SK-N-SH (cell line): ENCODE measurements around the gene SNAPC1. TPM values are rescaled to one million over a fixed set of nuclear protein-coding genes. Genes with fewer than 3 reads are reported as not detected.

Source experiments
- CTCF ChIA-PET: fragments of 300-600, 350-600 bp; formaldehyde crosslinking; extraction: SDS; loops from one replicate; lab custom pipeline; 2021; lab: Yijun Ruan, JAX
- POLR2A ChIA-PET: fragments of 350-600 bp; sonication (Branson Sonifier 250); formaldehyde crosslinking; extraction: SDS; loops from one replicate; lab custom pipeline; 2020; ENCODE audit warnings: antibody characterized with exemption, inconsistent platforms; lab: Yijun Ruan, JAX
- DNase-seq: peaks from one replicate; pipeline ENCODE4 v3.0.0; 2012
- H2AFZ ChIP-seq: fragments of 200-600 bp; sonication (generic); 2 replicates; pipeline ENCODE4 v1.8.1; 2016; ENCODE audit warnings: antibody characterized with exemption, mild to moderate bottlenecking, low read depth
- H3F3A ChIP-seq: fragments of 200-600 bp; sonication (generic); replicated peaks from 2 replicates; pipeline ENCODE3; 2016; ENCODE audit warnings: antibody characterized with exemption, mild to moderate bottlenecking; ENCODE audit not compliant: insufficient read depth
- H3K27ac ChIP-seq, 2 experiments: fragments of 200-500 bp in 1 of 2; fragments of 200-600 bp in 1 of 2; sonication (Bioruptor generic) in 1 of 2; sonication (generic), shearing (Covaris generic) in 1 of 2; 2 replicates each; pipeline versions ENCODE4 v1.5.1 to v1.6.1; 2014 to 2016; ENCODE audit warnings: low read depth in 2 of 2, inconsistent platforms in 1 of 2, low read length in 1 of 2, mild to moderate bottlenecking in 1 of 2, mixed read lengths in 1 of 2
- H3K27me3 ChIP-seq: fragments of 200-600 bp; sonication (generic), shearing (Covaris generic); 2 replicates; pipeline ENCODE4 v1.6.1; 2016; ENCODE audit warnings: mixed run types; ENCODE audit not compliant: insufficient read depth
- H3K36me3 ChIP-seq, 2 experiments: fragments of 200-500 bp in 1 of 2; fragments of 200-600 bp in 1 of 2; sonication (Bioruptor generic) in 1 of 2; sonication (generic) in 1 of 2; replicated peaks in 1 of 2; 2 replicates each; pipeline versions ENCODE3 to v1.5.1; 2014 to 2016; ENCODE audit warnings: low read length in 1 of 2, mild to moderate bottlenecking in 1 of 2; ENCODE audit not compliant: insufficient read depth in 2 of 2, control insufficient read depth in 1 of 2
- H3K4me1 ChIP-seq, 2 experiments: fragments of 200-500 bp in 1 of 2; fragments of 200-600 bp in 1 of 2; sonication (Bioruptor generic) in 1 of 2; sonication (generic), shearing (Covaris generic) in 1 of 2; 2 replicates each; pipeline versions ENCODE4 v1.5.1 to v1.6.1; 2014 to 2016; ENCODE audit warnings: low read depth in 1 of 2, low read length in 1 of 2, mixed run types in 1 of 2; ENCODE audit not compliant: insufficient read depth in 2 of 2, control insufficient read depth in 1 of 2
- H3K4me2 ChIP-seq: fragments of 200-600 bp; sonication (generic), shearing (Covaris generic); 2 replicates; pipeline ENCODE4 v1.6.1; 2017; ENCODE audit warnings: mixed run types
- H3K4me3 ChIP-seq, 2 experiments: fragments of 200-500 bp in 1 of 2; fragments of 200-600 bp in 1 of 2; sonication (Bioruptor generic) in 1 of 2; sonication (generic), shearing (Covaris generic) in 1 of 2; 2 replicates each; pipeline versions ENCODE4 v1.5.1 to v1.8.1; 2014 to 2016; ENCODE audit warnings: low read depth in 2 of 2, inconsistent platforms in 1 of 2, low read length in 1 of 2, mild to moderate bottlenecking in 1 of 2, mixed read lengths in 1 of 2, moderate library complexity in 1 of 2
- H3K79me2 ChIP-seq: fragments of 200-600 bp; sonication (generic); 2 replicates; pipeline ENCODE4 v1.8.1; 2017; ENCODE audit warnings: mild to moderate bottlenecking; ENCODE audit not compliant: insufficient read depth
- H3K9ac ChIP-seq: fragments of 200-600 bp; sonication (generic); 2 replicates; pipeline ENCODE4 v1.6.1; 2017; ENCODE audit warnings: mixed run types
- H3K9me2 ChIP-seq: fragments of 200-600 bp; sonication (generic); 2 replicates; pipeline ENCODE4 v1.6.1; 2017; ENCODE audit warnings: mixed run types
- H3K9me3 ChIP-seq: fragments of 200-600 bp; sonication (generic); 2 replicates; pipeline ENCODE4 v1.6.1; 2017; ENCODE audit warnings: mixed run types, mild to moderate bottlenecking, moderate library complexity
- H4K20me1 ChIP-seq: fragments of 200-600 bp; sonication (generic); 2 replicates; pipeline ENCODE4 v1.6.1; 2017; ENCODE audit warnings: mild to moderate bottlenecking, mixed run types; ENCODE audit not compliant: insufficient read depth
- CHD2 ChIP-seq: fragments of 150-350 bp; IDR thresholded peaks from 2 replicates; pipeline ENCODE4 v1.6.1; 2018; ENCODE audit warnings: low read length; ENCODE audit not compliant: partially characterized antibody
- ELF1 ChIP-seq: IDR thresholded peaks from 2 replicates; pipeline ENCODE4 v1.4.0; 2012
- EP300 ChIP-seq, 2 experiments: IDR thresholded peaks; 2 replicates each; pipeline versions ENCODE4 v1.4.0 to v1.6.1; 2012; ENCODE audit warnings: borderline replicate concordance in 1 of 2, low read depth in 1 of 2, low read length in 1 of 2
- EZH2phosphoT487 ChIP-seq: fragments of 200-600 bp; sonication (generic); IDR thresholded peaks from 2 replicates; pipeline ENCODE4 v1.6.1; 2017; ENCODE audit warnings: low read depth, mixed run types, mild to moderate bottlenecking, antibody characterized with exemption, moderate library complexity, borderline replicate concordance
- FOXJ3 ChIP-seq: sonication (generic); formaldehyde crosslinking; IDR thresholded peaks from 2 replicates; pipeline ENCODE4 v1.5.1; 2020; ENCODE audit warnings: mild to moderate bottlenecking, missing genetic modification reagents
- GABPA ChIP-seq: IDR thresholded peaks from 2 replicates; pipeline ENCODE4 v1.4.0; 2012; ENCODE audit warnings: low read depth, mild to moderate bottlenecking
- GATA2 ChIP-seq: sonication (generic); formaldehyde crosslinking; IDR thresholded peaks from 2 replicates; pipeline ENCODE4 v1.5.0; 2020; ENCODE audit warnings: mild to moderate bottlenecking, missing genetic modification reagents
- IRF3 ChIP-seq: fragments of 150-350 bp; IDR thresholded peaks from 2 replicates; pipeline ENCODE4 v1.6.1; 2016; ENCODE audit warnings: mild to moderate bottlenecking, low read depth, low read length
- JUND ChIP-seq: IDR thresholded peaks from 2 replicates; pipeline ENCODE4 v1.4.0; 2012
- MAX ChIP-seq: IDR thresholded peaks from 2 replicates; pipeline ENCODE4 v1.4.0; 2012; ENCODE audit warnings: low read depth
- MEF2A ChIP-seq: IDR thresholded peaks from 2 replicates; pipeline ENCODE4 v1.4.0; 2012; ENCODE audit warnings: low read depth, borderline replicate concordance
- MXI1 ChIP-seq: IDR thresholded peaks from 2 replicates; pipeline ENCODE4 v1.6.1; 2012; ENCODE audit warnings: mild to moderate bottlenecking, low read depth, low read length, improper control_type of control experiment
- NFIC ChIP-seq: IDR thresholded peaks from 2 replicates; pipeline ENCODE4 v1.4.0; 2012; ENCODE audit warnings: borderline replicate concordance
- NRF1 ChIP-seq: IDR thresholded peaks from 2 replicates; pipeline ENCODE4 v1.6.1; 2012; ENCODE audit warnings: low read depth, mild to moderate bottlenecking, low read length
- PBX3 ChIP-seq: IDR thresholded peaks from 2 replicates; pipeline ENCODE4; 2012
- POLR2AphosphoS5 ChIP-seq: IDR thresholded peaks from 2 replicates; pipeline ENCODE4 v1.6.1; 2012; ENCODE audit warnings: low read depth, low read length
- RAD21 ChIP-seq: IDR thresholded peaks from 2 replicates; pipeline ENCODE4 v1.6.1; 2012; ENCODE audit warnings: mild to moderate bottlenecking, low read length
- RCOR1 ChIP-seq: fragments of 150-350 bp; IDR thresholded peaks from 2 replicates; pipeline ENCODE4 v1.6.1; 2017; ENCODE audit warnings: antibody characterized with exemption, low read length
- RXRA ChIP-seq: IDR thresholded peaks from 2 replicates; pipeline ENCODE4 v1.4.0; 2012; ENCODE audit warnings: low read depth, mild to moderate bottlenecking, borderline replicate concordance
- SIN3A ChIP-seq: IDR thresholded peaks from 2 replicates; pipeline ENCODE4 v1.6.1; 2012; ENCODE audit warnings: low read depth, mild to moderate bottlenecking, low read length, moderate library complexity, borderline replicate concordance
- TAF1 ChIP-seq: IDR thresholded peaks from 2 replicates; pipeline ENCODE4 v1.6.1; 2012; ENCODE audit warnings: low read depth, mild to moderate bottlenecking, low read length, moderate library complexity, borderline replicate concordance
- TEAD4 ChIP-seq: IDR thresholded peaks from 2 replicates; pipeline ENCODE4 v1.4.0; 2012; ENCODE audit warnings: mild to moderate bottlenecking, borderline replicate concordance; ENCODE audit not compliant: insufficient read depth
- USF2 ChIP-seq: fragments of 150-350 bp; IDR thresholded peaks from 2 replicates; pipeline ENCODE4 v1.6.1; 2017; ENCODE audit warnings: antibody characterized with exemption, low read length, low read depth, borderline replicate concordance
- YY1 ChIP-seq: IDR thresholded peaks from 2 replicates; pipeline ENCODE4 v1.4.0; 2012; ENCODE audit warnings: low read depth, mild to moderate bottlenecking
- ZBTB33 ChIP-seq: IDR thresholded peaks from 2 replicates; pipeline ENCODE4 v1.4.0; 2012; ENCODE audit warnings: low read depth, borderline replicate concordance
- WGBS: methylation state at CpG from one replicate; pipeline ENCODE4 v1.1.6; 2017; ENCODE audit warnings: low lambda C conversion rate; 5-methylcytosine and 5-hydroxymethylcytosine counted together
- polyA plus RNA-seq, 3 experiments: library from polyadenylated mRNA; depleted of rRNA; stranded (reverse); fragments of >200 nt; gene quantifications; 2 replicates each; pipeline ENCODE4 v1.2.3, GENCODE V29; 2012

The SNAPC1 gene
- 3.4 and 4.6 TPM in 2 replicates for polyA plus RNA-seq (2012; rRNA removed)
- 6.0 and 9.5 TPM in 2 replicates for polyA plus RNA-seq (2012; cell fraction: cytosol; rRNA removed)
- 1.2 and 2.4 TPM in 2 replicates for polyA plus RNA-seq (2012; cell fraction: nucleus; rRNA removed)

GRCh38 chr14:61761959-61762786 is at the start of gene SNAPC1:
TSS of gene SNAPC1 (plus strand) at chr14:61762420. CDS start at chr14:61762461, 41 bp downstream.
- Histone ChIP-seq H3K9ac (peak within 1 kb of the TSS; percentile 90), H3K27me3 (no peaks in the 10 kb centered on the region), H3F3A (no peaks in the 10 kb centered on the region), H3K9me2 (no peaks in the 10 kb centered on the region), H2AFZ (peak within 1 kb of the TSS; percentile 95), H3K36me3 (peaks cover 0 to 2% of the 10 kb centered on the region in 2 experiments), H3K9me3 (no peaks in the 10 kb centered on the region), H3K4me1 (peaks cover 12 to 15% of the 10 kb centered on the region in 2 experiments; a peak in 3 of 4 replicates), H4K20me1 (no peaks in the 10 kb centered on the region), H3K79me2 (peaks cover 46% of the 10 kb centered on the region), H3K27ac (peak within 1 kb of the TSS; percentile 81 to 92), H3K4me2 (peak within 1 kb of the TSS; percentile 78), H3K4me3 (peak within 1 kb of the TSS; percentile 81 to 84)
- POLR2A ChIA-PET: interaction anchor here (0.6 to 3.1 kb wide), 13 partner anchors 10 to 616 kb away, joined by 3 to 16 read pairs (median 4); partner anchors contain the start of gene HIF1A
- peak; percentile 97 for DNase-seq
- CTCF ChIA-PET: interaction anchor here (1.0 to 2.2 kb wide), 8 partner anchors 9 to 364 kb away, joined by 3 to 16 read pairs (median 4); no protein-coding TSS in a partner anchor
- WGBS: under 1% methylated on average over 38 of the region's 49 CpGs
- TF ChIP-seq EZH2phosphoT487 (no peak), GATA2 (CRISPR knock-in tag) (no peak), MXI1 (peak; percentile 95), NFIC (no peak), POLR2AphosphoS5 (peak; percentile 91), MAX (peak; percentile 69), PBX3 (peak; percentile 73), ZBTB33 (no peak), ELF1 (no peak), JUND (no peak), GABPA (peak; percentile 68), RAD21 (no peak), NRF1 (peak; percentile 69), MEF2A (no peak), EP300 (IDR thresholded peaks at IDR 0.05; ENCODE audit: borderline replicate concordance in 1 of 2, low read depth in 1 of 2, low read length in 1 of 2) (no peak), USF2 (no peak; the same call in 1 of the 2 replicates), IRF3 (no peak), TAF1 (peak; percentile 62; the same call in 1 of the 2 replicates), RCOR1 (no peak), RXRA (no peak), SIN3A (0 out of 2 replicates have a peak, but pooled peaks have one; percentile 13), FOXJ3 (CRISPR knock-in tag) (no peak), TEAD4 (no peak), YY1 (no peak), CHD2 (no peak)
